Hematopoietic multipotent progenitor cell treated with erythropoietin and hydrocortisone succinate and interleukin-3 and kit ligand, for 6 days (in vitro differentiated cells): ENCODE measurements around the gene EMC1.

Experiments
- DNase-seq: peaks from one replicate; pipeline ENCODE4 v3.0.0-alpha.2; 2015

Gene EMC1

DNA sequence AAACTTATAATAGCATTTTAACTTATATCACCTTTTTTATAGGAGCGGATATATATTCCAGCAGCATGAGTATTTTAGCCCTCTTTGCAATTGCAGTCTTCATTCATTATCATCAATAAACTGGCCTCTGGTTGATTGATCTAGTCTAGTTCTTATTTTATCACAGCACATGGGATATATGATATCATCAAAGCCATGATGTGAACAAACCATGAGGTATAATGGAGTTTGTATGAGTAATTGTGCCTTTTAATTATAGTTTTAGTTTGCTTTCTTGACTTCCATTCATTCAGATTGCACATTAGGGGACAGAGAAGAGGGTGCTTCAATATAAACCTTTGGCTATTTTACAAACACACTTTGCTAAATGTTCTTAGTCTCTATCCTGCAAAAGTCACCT is 37.7 kb downstream of the EMC1 start:
- DNase-seq = no peak

DNA sequence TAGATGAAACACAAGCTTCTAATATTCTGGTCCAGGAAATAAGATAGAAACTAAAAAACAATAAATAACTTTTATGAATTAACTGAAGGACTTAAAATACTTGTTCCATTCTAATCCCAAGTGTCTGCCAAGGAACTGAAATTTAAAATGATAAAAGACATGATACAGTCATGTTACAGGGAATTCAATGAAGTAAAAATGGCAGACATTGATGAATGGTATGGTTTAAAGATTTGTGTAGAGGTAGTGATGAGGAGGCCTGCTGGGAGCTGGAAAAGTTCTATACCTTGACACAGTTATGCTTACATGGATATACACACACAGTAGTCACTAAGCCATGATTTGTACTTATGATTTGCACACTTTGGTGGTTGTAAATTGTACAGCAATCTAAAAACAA is 39.2 kb downstream of the EMC1 start:
- DNase-seq = no peak

DNA sequence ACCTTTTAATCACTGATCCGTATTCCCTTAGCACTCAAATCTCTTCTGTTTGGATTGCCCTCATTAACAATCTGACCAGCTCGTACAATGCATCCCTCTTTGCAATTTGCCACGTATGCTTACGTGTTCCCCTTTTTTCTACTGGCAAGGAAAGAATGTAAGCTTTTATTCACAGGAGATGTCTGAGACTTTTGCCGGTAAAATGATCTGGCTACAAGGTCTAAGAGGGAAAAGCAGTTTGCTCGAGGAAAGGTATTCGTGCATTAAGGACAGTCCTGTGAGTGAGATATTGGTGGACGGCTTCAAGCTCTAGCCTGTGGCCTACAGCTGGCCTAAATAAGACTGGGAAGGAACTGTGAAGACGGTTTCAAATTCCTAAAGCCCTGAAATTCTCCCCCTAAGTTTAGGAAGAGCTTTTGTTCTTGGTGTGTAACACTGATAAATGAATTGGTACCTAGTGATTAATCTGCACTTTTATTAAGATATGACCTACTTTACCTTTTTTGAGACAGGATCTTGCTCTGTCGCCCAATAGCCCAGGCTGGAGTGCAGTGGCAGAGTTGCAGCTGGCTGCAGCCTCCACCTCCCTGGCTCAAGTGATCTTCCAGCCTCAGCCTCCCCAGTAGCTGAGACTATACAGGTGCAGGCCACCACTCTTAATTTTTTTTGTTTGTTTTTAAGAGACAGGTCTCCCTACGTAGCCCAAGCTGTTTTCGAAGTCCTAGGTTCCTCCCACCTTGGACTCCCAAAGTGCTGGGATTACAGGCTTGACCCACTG is 40.4 kb downstream of the EMC1 start:
- peak; percentile 52 for DNase-seq

DNA sequence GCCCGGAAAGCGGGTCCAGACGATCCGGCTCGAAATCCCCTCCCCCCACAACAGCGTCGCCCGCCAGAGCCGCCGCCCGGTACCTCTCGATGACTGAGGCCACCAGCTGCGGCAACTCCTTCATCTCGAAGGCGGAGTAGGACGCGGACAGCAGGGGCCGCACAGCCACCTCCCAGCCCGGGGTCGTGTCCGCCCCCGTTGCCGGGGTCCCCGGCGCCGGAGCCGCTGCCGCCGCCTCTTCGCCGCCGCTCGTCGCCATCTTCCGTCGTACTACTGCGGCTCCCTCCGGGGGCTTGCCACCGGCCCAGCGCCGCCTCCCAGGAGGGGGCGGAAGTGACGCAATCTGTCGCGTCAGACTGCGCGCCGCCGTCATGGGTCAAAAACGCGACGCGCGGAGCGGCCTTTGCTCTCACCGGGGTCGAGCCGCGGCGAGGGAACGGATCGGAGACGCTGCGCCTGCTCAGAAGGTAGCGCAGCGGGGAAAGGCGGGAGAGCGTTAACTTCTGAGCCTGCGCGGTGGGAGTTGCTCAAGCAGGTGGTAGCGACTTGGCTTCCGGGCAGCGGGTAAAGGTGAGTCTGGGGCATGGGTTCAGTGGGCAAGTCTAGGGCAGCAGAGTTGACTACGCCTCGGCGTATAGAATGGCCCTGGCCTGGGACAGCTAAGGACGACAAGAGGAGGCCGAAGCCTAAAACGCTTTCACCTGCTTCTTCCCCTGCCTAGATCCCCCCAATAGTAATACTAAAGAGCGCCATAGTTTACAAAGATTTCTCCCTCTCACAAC is 41.1 kb downstream of the EMC1 start, which contains the start of gene UBR4:
Gene UBR4 (minus strand): TSS at position 277 of the 782 bp plus-strand sequence. CDS start 18 bp downstream, at position 259.
- peak; percentile 97 for DNase-seq

DNA sequence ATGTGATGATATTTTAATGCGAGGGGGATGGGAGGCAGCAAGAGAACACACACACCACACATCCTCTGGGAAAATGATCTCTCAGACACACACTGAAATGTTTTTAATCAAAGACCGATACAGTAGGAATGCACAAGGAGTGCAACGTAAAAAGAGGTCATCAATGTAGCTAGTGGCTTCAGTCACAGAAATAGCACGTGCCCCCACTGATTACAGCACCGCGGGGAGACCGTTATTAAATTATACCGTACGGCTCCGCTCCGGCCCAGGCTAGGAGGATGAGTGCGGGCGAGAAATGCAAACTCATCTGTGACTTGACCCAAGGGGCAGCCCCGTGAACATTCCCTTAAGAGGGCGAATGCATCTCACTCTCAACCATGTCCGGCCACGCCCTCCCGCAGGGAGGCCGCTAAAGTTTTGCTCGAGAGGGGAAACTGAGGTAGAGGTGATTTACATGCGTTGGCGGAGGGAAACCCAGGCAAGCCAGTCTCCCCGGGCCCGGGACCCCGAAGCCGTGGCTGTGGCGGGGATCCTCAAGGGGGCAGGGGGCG is 41.8 kb downstream of the EMC1 start:
- peak; percentile 76 for DNase-seq

GRCh38 chr1:19208710-19209438 is 42.5 kb downstream of the EMC1 start:
- peak; percentile 43 for DNase-seq

DNA sequence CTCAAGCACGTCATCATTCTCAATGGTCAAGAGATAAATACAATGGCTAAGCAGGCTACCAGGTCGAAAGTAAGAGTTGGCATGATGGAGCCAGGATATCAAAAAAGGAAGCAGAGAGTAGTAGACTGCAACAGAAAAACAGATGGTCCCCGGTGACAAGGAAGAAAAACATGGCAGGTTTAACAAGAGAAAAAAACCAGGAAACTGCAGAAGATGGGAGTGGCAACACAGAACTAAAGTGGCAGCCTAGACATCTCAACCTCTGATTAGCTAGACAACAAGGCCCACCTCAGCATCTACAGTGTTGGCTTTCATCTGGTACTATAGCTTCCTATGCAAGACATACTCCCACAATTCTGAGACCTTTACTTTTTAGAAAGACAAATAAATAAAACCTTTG is 44.4 kb downstream of the EMC1 start:
- peak; percentile 66 for DNase-seq

DNA sequence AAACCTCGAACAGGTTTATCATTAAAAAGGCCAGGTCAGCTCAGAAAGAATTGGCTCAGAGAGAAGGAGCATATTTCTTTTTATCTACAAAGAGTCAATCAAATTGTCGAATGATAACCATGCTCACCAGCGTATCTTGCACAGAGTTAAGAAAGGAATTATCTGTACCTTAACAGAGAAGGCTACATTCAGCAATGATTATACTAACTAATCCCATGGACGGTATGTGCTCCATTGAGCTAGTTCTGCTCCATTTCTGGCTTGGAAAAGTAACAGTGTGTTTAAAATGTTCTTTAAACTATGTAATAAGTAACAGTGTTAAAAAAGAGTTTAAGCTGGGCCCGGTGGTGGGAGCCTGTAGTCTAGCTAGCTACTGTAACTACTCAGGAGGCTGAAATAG is 45.5 kb downstream of the EMC1 start:
- peak; percentile 36 for DNase-seq

- peak; percentile 24 for DNase-seq
Observed at GRCh38 chr1:19205403-19205802, 45.9 kb downstream of the EMC1 start.

DNA sequence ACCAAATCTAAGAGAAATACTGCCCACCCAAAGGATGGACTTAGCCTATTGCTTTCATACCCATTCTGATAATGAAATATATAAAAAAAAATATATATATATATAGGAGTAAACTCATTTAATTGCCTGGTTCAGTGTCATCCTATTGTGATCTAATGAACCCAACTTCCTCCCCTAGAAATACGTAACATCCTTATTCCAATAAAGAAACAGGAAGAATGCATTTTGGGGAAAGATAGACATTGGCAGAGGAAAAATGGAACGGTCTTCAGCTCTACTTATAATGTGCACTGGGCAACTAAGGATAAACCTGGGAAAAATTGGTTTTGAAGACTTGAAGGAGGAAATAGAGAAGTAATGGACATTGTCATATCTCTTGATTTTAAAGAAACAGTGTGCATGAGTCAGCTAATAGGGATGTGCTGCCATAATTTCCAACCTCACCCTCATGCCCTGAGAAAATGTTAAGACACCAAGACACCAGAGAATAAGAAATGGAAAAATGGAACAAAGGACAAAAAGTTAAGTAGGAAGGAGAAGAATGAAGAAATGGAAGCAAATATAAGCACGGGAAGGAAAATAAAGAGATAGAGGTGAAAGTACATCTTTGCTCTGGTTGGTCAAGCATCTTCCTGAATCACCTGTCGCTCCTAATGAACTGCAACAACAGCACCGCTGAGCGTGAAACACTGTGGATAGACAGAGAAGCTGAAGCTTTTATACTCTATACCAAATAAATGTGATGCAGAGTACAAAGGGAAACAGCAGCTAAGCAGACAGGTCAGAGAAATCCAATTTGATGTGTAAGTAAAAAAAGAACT is 46.7 kb downstream of the EMC1 start:
- peak; percentile 26 for DNase-seq

GRCh38 chr1:19203440-19203839 is 47.9 kb downstream of the EMC1 start:
- DNase-seq = no peak

- DNase-seq = no peak
Observed at GRCh38 chr1:19202396-19202795, 48.9 kb downstream of the EMC1 start.

DNA sequence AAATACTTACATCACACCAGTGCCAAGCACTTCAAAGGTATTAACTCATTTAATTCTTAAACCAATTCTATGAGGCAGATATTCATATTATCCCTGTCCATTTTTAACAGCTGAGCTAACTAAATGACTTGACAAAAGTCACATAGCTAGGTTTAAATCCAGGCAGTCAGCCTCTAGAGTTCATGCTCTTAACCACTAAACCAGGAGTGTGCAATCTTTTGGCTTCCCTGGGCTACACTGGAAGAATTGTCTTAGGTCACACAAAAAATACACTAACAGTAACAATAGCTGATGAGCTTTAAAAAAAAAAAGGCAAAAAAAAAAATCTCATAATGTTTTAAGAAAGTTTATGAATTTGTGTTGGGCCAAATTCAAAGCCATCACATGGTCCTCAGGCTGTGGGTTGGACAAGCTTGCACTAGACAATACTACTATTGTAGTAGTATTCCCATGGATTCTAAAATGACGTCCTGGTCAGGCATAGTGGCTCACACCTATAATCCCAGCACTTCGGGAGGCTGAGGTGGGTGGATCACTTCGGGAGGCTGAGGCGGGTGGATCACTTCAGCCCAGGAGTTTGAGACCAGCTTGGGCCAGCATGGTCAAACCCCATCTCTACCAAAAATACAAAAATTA is 51.2 kb downstream of the EMC1 start:
- DNase-seq = no peak

- no peak for DNase-seq
Observed at GRCh38 chr1:19199329-19199968, 51.9 kb downstream of the EMC1 start.

DNA sequence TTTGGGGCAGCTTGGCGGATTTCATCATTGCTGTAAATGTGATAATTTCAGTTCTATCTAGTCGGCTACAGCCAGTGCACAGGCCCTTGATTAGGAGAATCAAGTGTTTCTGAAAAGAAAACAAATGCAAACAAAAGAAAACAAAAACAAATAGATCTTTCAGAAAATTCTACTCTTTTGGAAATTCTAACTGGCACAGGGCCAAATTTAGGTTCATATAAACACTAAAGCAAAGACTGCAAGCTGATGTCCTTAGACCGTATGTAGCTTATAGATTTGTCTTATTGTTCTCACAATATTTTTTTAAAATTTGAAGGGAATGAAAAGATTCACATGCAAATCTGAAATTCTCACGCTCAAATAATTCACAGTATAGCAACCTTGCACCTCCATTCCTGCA is 52.5 kb downstream of the EMC1 start:
- DNase-seq = no peak

DNA sequence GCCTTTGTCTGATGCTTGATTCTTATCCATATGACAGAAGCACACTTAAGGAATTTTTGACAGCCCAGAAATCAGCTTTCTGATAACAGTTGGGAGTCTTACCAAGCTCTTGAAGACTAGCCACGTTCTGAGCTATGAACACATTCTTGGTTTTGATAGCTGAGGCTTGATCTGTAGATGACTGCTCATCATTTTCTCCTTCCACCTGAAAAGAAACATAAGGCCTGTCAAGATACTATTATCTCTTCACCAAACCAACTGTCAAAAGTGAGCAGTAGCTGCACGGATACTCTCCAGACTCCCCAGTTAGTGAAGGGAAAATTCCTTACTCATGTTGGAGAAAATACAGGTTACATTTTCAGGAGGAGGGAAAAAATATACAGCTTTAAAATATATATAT is 53.5 kb downstream of the EMC1 start:
- peak; percentile 53 for DNase-seq

- DNase-seq = no peak
Observed at GRCh38 chr1:19196331-19196730, 55.0 kb downstream of the EMC1 start.

- no peak for DNase-seq
Observed at GRCh38 chr1:19193004-19193403, 58.3 kb downstream of the EMC1 start.

DNA sequence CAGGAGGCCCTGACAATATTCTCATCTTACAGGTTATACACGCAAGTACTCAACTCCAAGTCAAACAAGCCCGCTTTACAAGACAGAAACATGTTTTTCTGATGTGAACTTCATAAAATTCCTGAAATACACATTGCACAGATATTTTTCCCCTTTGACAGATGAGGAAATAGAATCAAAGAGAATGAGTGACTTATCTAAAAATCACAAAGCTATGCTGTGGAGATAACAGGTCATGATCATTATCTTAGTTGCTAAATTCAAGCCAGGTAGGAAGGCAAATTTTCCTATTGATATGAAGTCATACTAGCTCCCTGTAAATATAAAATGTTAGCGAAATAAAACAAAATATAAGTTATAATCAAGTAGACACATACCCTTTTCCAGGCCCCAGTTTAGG is 59.5 kb downstream of the EMC1 start:
- no peak for DNase-seq

GRCh38 chr1:19190468-19190867 is 60.9 kb downstream of the EMC1 start:
- DNase-seq = no peak

DNA sequence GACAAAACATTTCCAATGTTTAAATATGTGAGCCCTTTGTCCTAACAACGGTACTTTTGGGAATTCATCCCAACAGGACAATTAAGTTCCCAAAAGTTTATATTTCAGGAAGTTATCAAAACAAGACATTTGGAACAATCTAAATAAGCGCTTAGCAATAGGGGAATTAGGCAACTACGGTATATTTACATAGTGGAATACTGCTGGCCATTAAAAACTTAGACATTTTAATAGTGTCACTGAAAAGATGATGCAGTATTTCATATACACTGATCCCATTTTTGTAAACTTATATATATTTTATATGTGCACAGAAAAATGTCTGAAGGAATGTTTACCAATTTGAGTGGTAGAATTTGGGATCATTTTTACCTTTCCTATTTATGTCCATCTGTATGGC is 62.1 kb downstream of the EMC1 start:
- no peak for DNase-seq
